Esophagus squamous epithelium (tissue), 4 donors: Measurements from ENCODE around the gene NOL12.

Experiments used
- CTCF ChIP-seq, 6 experiments: fragments of 450-650 bp in 4 of 6; fragments of 200-600 bp in 2 of 6; sonication (generic) in 2 of 6; IDR thresholded peaks; one replicate each; pipeline ENCODE4 v1.5.1; 2016 to 2019; ENCODE audit warnings: antibody characterized with exemption in 6 of 6, mild to moderate bottlenecking in 4 of 6, moderate library complexity in 4 of 6
- POLR2A ChIP-seq, 4 donors: fragments of 450-650 bp; IDR thresholded peaks; one replicate each; pipeline ENCODE4 v1.6.1; 2017; ENCODE audit warnings: antibody characterized with exemption in 4 of 4, mild to moderate bottlenecking in 4 of 4, moderate library complexity in 3 of 4

- no peak for TF ChIP-seq POLR2A (IDR thresholded peaks at IDR 0.05)
- TF ChIP-seq CTCF (IDR thresholded peaks at IDR 0.05): no peak
These were observed 56.4 kb downstream of the NOL12 start for GRCh38 chr22:37742376-37743171.
